ENCODE results near the gene PRKCA.

PRKCA gene

DNA sequence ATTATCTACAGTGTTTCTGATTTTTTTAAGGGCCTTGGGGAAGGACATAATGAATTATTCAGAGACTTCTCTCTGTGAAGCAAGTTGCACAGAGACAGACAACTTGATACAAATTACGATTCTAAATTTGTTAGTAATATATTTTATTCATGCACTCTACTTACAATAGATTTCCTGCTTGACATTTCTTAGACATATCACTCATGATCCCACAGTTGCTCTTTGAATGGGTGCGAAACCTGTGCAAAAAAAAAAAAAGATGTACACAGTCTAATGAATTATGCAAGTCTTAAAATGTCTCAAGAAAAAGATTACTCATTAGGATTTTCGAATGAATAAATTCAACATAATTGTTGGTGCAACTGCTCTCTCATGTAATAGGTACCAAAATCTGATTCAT is 254.8 kb downstream of the PRKCA start:
- in situ Hi-C loops (cut with HindIII; ENCODE audit: low pct_ligation_motif_present, low pct_unique_long_range_greater_than_20kb, low sequenced_read_pairs): no loop called here
- DNase-seq: no peak

DNA sequence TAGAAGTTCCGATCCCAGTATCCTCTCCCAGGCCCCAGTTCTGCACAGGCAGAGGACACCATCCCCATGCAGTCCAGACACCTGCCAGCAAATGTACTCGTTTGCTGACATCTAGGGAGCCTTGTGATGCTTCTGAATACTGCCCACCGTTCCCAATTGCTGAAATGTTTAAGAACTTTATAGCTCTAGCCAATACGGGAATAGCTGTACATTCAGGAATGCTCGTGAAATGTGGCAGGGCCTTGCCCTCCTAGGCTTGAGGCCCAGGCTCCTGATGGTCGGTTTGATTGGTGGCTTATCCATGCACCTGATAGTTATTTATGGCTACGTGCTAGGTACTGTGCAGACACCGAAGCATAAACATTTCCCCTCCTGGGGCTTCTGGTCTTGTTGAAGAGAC is 255.5 kb downstream of the PRKCA start:
- in situ Hi-C loops (cut with HindIII; ENCODE audit: low pct_ligation_motif_present, low pct_unique_long_range_greater_than_20kb, low sequenced_read_pairs): no loop called here
- no peak for DNase-seq

DNA sequence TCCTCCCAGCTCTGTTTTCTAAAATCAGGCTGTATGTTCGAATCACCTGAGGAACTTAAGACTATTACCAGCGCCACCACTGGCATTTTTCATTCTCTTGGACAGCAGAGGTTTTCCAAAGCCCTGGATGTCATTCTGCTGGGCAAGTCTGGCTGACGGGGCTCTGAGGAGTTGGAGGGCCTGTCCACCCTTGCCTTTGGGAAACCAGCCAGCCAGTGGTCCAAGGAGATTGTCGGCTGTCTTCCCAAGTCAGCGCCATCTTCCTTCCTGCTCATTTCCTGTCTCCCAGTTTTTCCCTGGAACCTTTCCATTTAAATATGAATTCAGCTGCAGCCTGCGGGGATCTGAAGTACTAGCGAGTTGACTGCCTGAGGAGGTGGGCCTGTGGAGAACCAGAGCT is 258.3 kb downstream of the PRKCA start:
- in situ Hi-C loops (cut with HindIII; ENCODE audit: low pct_ligation_motif_present, low pct_unique_long_range_greater_than_20kb, low sequenced_read_pairs): no loop called here
- no peak for DNase-seq

DNA sequence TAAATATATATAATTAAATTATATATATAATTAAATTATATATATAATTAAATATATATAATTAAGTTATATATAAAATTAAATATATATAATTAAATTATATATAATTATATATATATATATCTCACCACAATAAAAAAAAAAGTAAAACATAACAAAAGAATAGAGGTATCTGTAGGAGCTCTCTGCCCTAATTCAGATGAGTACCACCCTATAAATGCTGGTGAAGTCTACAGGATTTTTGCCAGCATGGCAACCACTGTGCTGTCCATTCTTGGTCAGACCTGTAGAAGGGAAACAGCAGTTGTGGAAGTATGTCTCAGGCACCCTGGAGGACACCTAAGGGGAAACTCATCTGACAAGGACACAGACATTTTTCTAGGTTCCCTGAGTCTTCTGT is 259.7 kb downstream of the PRKCA start:
- in situ Hi-C loops (cut with HindIII; ENCODE audit: low pct_ligation_motif_present, low pct_unique_long_range_greater_than_20kb, low sequenced_read_pairs): no loop called here
- DNase-seq: no peak

DNA sequence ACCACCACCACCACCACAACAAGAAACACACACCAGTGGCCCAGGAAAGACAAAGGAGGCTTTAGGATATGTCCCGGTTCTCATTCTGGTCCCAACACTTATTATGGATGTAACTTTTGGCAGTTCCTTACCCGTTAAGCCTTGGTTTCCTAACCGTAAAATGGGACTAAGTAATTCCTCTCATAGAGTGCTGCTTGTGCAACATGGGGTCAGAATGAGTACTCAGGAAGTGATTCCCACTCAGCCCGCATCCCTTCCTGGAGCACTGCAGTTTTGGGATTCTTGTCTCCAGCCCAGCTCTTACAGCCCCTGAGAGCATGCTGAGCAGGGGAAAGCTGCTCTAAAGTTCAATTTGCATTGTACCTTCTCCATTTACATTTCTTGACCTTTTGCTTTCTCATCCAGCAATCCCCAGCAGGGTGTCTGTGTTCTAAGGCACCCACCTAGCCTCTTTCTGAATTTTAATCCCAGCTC is 262.6 kb downstream of the PRKCA start:
- in situ Hi-C loops (cut with HindIII; ENCODE audit: low pct_ligation_motif_present, low pct_unique_long_range_greater_than_20kb, low sequenced_read_pairs): no loop called here
- DNase-seq: no peak

DNA sequence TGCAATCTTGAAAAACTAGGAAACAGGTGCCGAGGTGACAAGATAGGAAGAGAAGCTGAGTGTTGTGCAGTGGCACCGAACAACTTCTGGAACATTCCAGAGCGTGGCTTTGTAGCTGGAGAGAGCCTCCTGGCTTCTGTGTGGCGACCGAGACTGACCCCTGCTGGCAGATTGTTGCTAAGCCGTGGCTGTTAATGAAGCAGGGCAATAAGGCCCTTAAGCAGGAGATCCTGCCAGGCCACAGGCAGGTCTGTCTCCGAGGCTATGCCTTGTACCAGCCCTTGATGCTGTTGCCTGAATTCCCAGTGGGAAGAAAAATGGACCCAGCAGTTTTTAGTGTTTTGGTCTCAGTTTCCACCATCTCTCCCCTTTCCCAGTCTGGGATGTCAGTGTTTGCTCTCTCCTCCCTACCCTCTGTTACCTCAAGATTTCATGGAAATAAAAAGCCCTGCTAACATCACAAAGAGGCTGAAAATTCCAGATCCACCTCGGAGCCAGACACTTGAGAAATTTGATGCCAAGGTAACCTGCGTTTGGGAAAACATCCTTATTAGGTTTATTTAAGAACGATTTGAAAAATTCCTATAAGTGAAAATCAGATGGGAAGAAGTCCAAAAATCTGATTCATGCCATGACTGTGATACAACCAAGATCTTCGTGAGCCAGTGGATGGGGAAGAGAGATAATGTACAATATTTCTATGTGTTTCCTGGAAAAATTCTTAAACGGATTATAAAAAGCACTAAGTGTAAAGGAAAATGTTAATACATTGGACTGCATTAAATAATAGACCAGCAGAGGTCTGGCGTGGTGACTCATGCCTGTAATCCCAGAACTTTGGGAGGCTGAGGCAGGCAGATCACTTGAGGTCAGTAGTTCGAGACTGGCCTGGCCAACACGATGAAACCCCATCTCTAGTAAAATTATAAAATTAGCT is 265.1 kb downstream of the PRKCA start:
- in situ Hi-C loops (cut with HindIII; ENCODE audit: low pct_ligation_motif_present, low pct_unique_long_range_greater_than_20kb, low sequenced_read_pairs): no loop called here
- DNase-seq: peak; percentile 73

DNA sequence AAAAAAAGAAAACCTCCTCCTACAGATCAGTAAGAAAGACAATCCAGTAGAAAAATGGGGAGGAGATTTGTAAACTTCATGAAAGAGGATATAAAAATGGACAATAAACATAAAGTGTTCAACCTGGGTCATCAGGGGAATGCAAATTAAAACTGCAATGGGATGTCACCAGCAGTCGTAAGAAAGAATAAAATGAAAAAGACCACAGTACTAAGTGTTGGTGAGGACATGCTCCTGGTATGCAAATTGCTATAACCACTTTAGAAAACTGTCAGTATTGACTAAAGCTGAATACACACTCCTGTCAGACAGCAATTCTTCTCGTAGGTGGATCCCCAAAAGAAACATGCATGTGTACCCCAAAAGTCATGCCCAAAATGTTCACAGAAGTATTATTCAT is 267.2 kb downstream of the PRKCA start:
- in situ Hi-C loops (cut with HindIII; ENCODE audit: low pct_ligation_motif_present, low pct_unique_long_range_greater_than_20kb, low sequenced_read_pairs): no loop called here

DNA sequence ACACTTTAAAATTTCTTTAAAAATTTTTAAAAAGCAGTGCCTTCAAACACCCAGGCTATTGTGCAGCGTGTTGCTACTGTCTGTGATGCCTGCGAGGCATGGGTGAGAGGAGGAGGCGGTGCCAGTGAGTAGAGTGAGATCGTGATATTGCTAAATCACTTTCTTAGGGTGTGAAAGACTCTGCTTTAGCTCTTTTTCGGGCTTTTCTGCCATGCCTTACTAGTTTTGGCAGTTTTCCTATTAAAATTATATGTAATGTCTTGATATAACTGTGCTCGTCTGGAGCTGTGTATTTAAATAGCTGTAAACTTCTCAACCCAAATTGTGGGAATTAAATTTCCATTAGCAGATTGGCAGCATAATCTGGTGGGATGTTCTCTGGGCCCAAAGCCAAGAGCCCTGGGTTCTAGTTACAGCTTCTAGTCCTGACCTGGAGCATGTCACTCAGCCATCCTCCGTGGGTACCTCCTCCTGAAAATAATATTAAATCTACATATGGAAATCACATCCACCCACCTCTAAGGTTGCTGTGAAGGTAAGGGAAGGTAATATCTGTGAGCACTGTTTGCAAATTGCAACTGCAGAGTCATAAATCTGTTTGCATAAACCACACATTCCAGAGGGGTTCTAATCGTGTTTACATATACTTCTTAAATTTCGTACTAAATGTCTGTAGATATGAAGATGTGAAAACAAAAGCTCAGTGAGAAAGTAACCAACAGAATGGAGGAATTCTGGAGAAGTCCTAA is 268.2 kb downstream of the PRKCA start:
- no peak for DNase-seq
- in situ Hi-C loops (cut with HindIII; ENCODE audit: low pct_ligation_motif_present, low pct_unique_long_range_greater_than_20kb, low sequenced_read_pairs): no loop called here

More for the DNA sequence above, 267.2 kb downstream of the PRKCA start:
- no peak for DNase-seq

DNA sequence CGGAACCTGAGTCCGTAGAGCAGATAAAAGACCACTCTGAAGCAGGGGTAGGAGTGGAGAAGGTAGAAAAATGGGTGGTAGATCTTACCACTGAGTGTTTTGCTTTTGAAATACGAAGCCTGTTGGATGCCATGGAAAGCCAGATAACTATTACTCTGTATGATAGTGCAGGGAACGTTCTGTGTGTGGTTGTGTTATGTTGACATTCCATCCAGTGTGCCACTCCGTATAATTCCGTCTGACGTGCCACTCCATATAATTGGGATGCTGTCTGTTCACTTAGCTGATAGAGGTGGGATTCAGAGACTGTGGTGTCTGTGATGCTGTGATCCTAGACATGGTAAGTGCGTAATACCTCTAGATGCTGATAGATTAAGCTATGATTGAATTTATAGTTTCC is 269.3 kb downstream of the PRKCA start:
- in situ Hi-C loops (cut with HindIII; ENCODE audit: low pct_ligation_motif_present, low pct_unique_long_range_greater_than_20kb, low sequenced_read_pairs): no loop called here
- no peak for DNase-seq

DNA sequence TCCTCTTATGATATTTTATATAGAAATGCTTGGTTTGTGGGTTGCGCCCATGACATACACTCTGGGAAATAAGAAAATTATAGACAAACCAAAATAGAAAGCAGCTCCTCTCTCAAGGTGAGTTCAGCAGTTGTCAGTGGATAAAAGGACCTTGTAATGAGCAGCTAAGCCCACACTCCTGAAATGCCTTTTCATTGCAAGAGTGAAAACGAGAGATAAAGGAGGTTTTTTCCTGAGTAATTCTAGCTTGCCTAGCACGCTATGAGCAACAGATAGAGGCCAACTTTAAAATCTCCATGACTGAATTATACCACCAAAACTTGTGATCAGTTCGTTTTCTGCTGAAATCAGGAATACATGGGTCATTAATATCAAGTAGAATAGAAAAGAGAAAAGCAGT is 270.7 kb downstream of the PRKCA start:
- in situ Hi-C loops (cut with HindIII; ENCODE audit: low pct_ligation_motif_present, low pct_unique_long_range_greater_than_20kb, low sequenced_read_pairs): no loop called here
- DNase-seq: no peak

DNA sequence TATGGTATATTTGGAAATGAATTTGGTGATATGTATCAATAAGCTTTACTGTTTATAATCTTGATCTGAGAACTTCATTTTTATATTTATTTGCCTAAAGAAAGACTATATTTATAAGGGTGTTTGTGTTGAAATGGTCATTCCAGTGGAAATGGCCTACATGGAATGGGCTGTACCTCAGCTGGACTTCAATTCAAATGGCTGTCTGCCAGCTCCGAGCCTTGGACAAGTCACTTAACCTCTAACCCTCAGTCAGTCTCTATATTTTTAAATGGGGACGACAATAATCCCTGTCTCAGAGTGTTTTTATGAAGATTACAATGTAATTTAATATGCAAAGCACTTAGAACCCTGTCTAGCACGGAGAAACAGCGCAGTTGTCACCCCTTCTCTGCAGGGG is 271.7 kb downstream of the PRKCA start:
- in situ Hi-C loops (cut with HindIII; ENCODE audit: low pct_ligation_motif_present, low pct_unique_long_range_greater_than_20kb, low sequenced_read_pairs): no loop called here
- DNase-seq: no peak

DNA sequence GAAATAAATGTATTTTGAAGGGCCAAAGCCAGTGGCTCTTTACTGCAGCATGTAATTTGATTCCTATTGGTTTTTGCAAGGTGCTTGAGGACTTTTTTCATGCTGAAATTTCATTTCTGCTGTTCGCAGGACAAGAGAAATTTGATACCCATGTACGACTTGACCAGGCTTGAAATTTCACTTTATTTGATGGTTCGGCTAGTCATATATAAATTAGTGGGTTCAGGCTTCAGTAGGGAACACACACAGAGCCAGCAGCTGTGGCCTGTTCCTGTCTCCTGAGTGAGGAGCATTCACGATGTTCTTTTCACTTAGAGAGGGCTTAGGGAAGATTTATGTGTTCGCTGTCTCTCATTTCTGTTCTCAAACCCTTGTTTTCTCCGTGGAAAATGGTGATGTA is 274.1 kb downstream of the PRKCA start:
- no peak for DNase-seq
- in situ Hi-C loops (cut with HindIII; ENCODE audit: low pct_ligation_motif_present, low pct_unique_long_range_greater_than_20kb, low sequenced_read_pairs): no loop called here

DNA sequence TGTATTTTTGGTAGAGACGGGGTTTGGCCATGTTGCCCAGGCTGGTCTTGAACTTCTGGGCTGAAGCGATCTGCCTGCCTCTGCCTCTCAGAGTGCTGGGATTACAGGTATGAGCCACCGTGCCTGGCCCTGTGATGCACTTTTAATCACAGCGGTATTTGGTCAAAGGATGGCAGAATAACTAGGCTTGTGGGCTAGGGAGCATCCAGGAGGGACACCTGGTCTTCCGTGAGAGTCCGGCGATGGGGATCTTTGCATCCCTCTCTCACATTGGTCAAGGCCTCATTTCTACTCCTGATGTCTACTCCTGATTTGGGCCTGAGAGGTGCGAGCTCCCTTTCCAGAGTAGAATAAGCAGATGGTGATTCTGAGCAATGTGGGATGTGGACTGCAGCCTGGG is 274.6 kb downstream of the PRKCA start:
- in situ Hi-C loops (cut with HindIII; ENCODE audit: low pct_ligation_motif_present, low pct_unique_long_range_greater_than_20kb, low sequenced_read_pairs): no loop called here
- no peak for DNase-seq

DNA sequence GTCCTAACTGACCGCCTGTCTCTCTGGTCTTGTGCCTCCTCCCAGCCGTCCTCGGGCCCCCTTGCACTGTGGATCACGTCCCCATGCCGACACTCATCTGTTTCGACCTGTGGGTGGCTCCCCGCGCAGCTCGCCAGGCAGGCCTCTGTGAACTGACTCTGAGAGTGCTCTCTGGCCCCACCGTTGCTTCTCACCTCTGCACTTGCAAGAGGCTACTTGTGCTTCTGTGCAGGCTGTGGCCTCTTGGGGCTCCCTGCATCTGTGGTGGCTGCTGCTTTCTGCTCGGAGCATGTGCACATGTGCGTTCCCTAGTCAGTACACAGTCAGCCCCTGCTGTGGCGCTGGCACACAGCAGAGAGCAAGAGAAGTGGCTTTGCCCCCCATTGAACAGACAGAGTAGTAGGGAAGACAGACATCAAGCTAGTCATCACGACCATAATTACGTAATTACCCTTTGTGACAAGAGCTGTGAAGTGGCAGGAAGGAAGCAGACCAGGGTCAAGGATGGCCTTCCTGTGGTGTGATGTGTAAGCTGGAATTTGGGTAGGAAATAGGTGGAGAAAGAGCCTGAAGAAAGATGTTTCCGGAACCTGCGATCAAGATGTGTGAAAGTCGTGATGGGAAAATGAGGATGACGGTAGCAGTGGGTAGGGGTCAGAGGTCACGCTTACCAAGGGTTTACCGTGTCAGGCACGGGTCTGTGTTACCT is 276.5 kb downstream of the PRKCA start:
- in situ Hi-C loops (cut with HindIII; ENCODE audit: low pct_ligation_motif_present, low pct_unique_long_range_greater_than_20kb, low sequenced_read_pairs): no loop called here
- DNase-seq: no peak

DNA sequence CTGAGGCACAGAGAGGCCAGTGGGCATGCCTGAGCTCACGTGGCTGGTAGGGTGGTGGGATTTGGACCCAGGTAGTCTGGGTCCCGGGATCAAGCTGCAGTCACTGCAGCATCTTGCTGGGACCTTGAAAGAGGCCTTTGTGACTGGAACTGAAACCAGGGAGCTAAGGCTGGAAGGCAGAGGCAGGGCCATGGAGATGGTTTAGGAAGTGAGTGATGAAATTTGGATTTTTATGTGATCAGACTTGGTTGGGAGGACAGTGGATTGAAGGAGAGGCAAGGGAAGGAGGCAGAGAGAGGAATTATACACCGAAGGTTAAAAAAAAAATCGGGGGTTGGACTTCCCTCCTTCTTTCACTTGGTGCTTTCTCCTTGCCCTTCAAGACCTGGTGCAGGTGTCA is 277.1 kb downstream of the PRKCA start:
- DNase-seq: no peak
- in situ Hi-C loops (cut with HindIII; ENCODE audit: low pct_ligation_motif_present, low pct_unique_long_range_greater_than_20kb, low sequenced_read_pairs): no loop called here

DNA sequence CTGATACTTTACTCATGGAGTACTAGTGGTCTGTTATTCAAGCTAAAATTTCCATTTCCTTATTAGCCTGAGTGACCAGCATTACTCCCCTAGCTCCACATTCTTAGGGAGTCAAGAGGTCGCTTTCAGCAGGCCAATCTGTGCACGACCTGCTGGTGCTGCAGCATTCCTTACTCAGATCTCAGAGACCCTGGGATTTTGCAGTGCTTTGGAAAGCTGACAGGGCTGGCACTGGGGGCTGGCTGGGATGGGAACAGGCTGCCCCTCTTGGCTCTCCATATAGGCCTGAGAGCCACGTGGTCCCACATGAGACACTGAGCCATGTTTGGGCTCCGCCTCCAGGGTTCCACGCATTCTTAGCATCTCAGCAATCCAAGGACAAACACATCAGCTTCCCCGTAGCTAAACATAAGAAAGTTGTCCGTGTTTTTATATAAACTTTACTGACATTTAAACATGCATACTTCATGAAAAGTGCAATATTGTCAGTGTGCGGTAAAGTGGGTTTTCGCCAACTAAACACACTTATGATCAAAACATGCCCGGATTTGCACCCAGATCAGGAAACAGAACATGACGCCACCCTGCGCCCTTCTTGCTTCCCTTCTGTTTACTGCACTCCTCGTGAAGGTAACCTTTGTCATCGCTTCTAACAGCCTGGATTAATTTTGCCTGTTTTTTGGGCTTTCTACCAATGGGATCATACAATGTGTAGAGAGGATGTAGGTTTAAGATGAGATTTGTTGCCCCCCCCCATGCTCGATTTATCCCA is 278.0 kb downstream of the PRKCA start:
- peak; percentile 55 for DNase-seq
- in situ Hi-C loops (cut with HindIII; ENCODE audit: low pct_ligation_motif_present, low pct_unique_long_range_greater_than_20kb, low sequenced_read_pairs): no loop called here

DNA sequence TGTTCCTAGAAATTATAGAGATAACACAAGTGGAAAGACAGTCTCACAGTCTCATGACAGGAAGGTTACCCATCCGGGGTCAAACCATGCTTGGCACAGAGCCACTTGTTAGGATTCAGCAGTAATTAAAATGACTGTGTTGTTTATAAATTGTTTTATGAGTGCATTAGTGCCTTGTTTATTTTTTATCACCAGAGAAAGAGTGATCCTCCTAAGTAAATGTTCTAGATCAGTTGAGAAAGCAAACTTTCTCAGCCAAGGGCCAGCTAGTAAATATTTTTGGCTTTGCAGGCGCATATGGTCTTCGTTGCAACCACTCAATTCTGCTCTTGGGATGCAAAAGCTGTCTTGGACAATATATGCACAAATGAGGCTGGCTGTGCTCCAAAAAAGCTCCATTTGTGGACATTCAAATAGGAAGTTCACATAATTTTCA is 278.6 kb downstream of the PRKCA start:
- no peak for DNase-seq
- in situ Hi-C loops (cut with HindIII; ENCODE audit: low pct_ligation_motif_present, low pct_unique_long_range_greater_than_20kb, low sequenced_read_pairs): no loop called here

DNA sequence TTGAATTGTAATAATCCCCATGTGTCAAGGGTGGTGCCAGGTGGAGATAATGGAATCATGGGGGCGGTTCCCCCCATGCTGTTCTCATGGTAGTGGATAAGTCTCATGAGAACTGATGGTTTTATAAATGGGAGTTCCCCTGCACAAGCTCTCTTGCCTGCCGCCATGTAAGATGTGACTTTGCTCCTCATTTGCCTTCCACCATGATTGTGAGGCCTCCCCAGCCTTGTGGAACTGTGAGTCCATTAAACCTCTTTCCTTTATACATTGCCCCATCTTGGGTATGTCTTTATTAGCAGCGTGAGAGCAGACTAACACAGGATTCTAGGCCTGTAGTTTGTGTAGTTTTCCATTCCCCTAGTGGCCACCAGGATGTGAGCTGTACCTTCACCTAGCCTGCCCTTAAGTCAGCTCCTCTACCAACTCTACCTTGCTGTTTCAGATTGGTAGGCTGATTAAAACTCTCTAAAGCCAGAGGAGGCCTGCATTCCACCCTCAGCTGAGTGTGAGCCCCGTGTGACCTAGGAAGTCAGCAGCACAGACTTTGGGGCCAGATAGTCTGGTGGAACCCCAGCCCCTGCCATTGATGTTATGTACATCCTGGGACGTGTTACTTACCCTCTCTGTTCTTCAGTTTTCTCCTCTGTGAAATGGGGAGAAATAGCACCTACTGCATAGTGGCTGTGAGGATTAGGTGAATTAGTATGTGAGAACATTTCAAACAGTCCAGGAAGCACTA is 280.1 kb downstream of the PRKCA start:
- in situ Hi-C loops (cut with HindIII; ENCODE audit: low pct_ligation_motif_present, low pct_unique_long_range_greater_than_20kb, low sequenced_read_pairs): no loop called here
- DNase-seq: no peak

All from ACHN (cell line).